Peyer's patch (tissue), 4 donors: Measurements from ENCODE around the gene NKD2. TPM values are rescaled to one million over a fixed set of nuclear protein-coding genes. Genes with fewer than 3 reads are reported as not detected.

Experiments used
- DNase-seq, 3 donors: peaks; one replicate each; pipeline ENCODE4 v3.0.0-alpha.2; 2017 to 2019
- H3K27ac ChIP-seq, 4 donors: fragments of 200-600 bp; sonication (generic); one replicate each; pipeline ENCODE4 v1.5.1; 2016 to 2019
- H3K27me3 ChIP-seq, 2 donors: fragments of 200-600 bp; sonication (generic); one replicate each; pipeline ENCODE4 v1.5.1; 2019
- H3K36me3 ChIP-seq, 3 donors: fragments of 200-600 bp; sonication (generic); one replicate each; pipeline ENCODE4 v1.5.1; 2016 to 2019
- H3K4me1 ChIP-seq, 4 donors: fragments of 200-600 bp; sonication (generic); one replicate each; pipeline ENCODE4 v1.5.1; 2016 to 2019
- H3K4me3 ChIP-seq, 4 donors: fragments of 200-600 bp; sonication (generic); 1 replicate in 3 of 4; 2 replicates in 1 of 4; pipeline ENCODE4 v1.5.1; 2016 to 2019; ENCODE audit warnings: mild to moderate bottlenecking in 1 of 4
- H3K9me3 ChIP-seq, 4 donors: fragments of 200-600 bp; sonication (generic); one replicate each; pipeline ENCODE4 v1.5.1; 2016 to 2019; ENCODE audit warnings: mild to moderate bottlenecking in 1 of 4
- CTCF ChIP-seq, 6 experiments: fragments of 450-650 bp in 4 of 6; fragments of 200-600 bp in 2 of 6; sonication (generic) in 1 of 6; IDR thresholded peaks; one replicate each; pipeline ENCODE4 v1.5.1; 2017 to 2019; ENCODE audit warnings: antibody characterized with exemption in 6 of 6, mild to moderate bottlenecking in 3 of 6, moderate library complexity in 1 of 6
- POLR2A ChIP-seq, 2 donors: fragments of 450-650 bp; IDR thresholded peaks; one replicate each; pipeline ENCODE4 v1.5.1; 2017; ENCODE audit warnings: antibody characterized with exemption in 2 of 2, mild to moderate bottlenecking in 2 of 2, moderate library complexity in 2 of 2
- total RNA-seq, 4 donors: library from RNA; depleted of rRNA; stranded (reverse); fragments of >200 nt; gene quantifications; one replicate each; pipeline ENCODE4 v1.1.0, GENCODE V29; 2016

The NKD2 gene
- total RNA-seq, 4 donors from 2014 or later: 1.9 to 9.9 (median 3.5) TPM

- DNase-seq: peak; percentile 9 to 46 (median 43)
- no peaks in the 10 kb centered on the region for H3K9me3 ChIP-seq
- peaks cover 0 to 53% (median 7%) of the 10 kb centered on the region in 4 donors for H3K4me1 ChIP-seq
- H3K36me3 ChIP-seq: no peaks in the 10 kb centered on the region
- TF ChIP-seq CTCF (IDR thresholded peaks at IDR 0.05): no peak
- no peak for TF ChIP-seq POLR2A (IDR thresholded peaks at IDR 0.05)
- no peak overlapping the region for H3K27ac ChIP-seq
- H3K27me3 ChIP-seq: peaks cover 0 to 12% of the 10 kb centered on the region in 2 donors
- peak overlapping the region in 1 of 4 donors; percentile 60 for H3K4me3 ChIP-seq
These were observed 736 bp upstream of the NKD2 start for GRCh38 chr5:1007681-1008450.

GRCh38 chr5:1009359-1010180 lies 968 bp downstream of the NKD2 start:
- no peaks in the 10 kb centered on the region for H3K9me3 ChIP-seq
- H3K4me3 ChIP-seq: peak overlapping the region; percentile 30 to 61 (median 56)
- H3K36me3 ChIP-seq: no peaks in the 10 kb centered on the region
- peaks cover 0 to 12% of the 10 kb centered on the region in 2 donors for H3K27me3 ChIP-seq
- peak in 1 of 3 donors; percentile 37 for DNase-seq
- peaks cover 0 to 39% (median 7%) of the 10 kb centered on the region in 4 donors for H3K4me1 ChIP-seq
- no peak overlapping the region for H3K27ac ChIP-seq
- TF ChIP-seq CTCF (IDR thresholded peaks at IDR 0.05): no peak
- TF ChIP-seq POLR2A (IDR thresholded peaks at IDR 0.05): no peak

GRCh38 chr5:1010181-1010510 lies 1.5 kb downstream of the NKD2 start:
- Histone ChIP-seq H3K36me3 (no peaks in the 10 kb centered on the region), H3K4me3 (peak overlapping the region in 1 of 4 donors; percentile 61), H3K27ac (no peak overlapping the region), H3K4me1 (peaks cover 0 to 34% (median 7%) of the 10 kb centered on the region in 4 donors), H3K9me3 (no peaks in the 10 kb centered on the region), H3K27me3 (peaks cover 0 to 12% of the 10 kb centered on the region in 2 donors)
- peak in 1 of 3 donors; percentile 40 for DNase-seq
- TF ChIP-seq CTCF (IDR thresholded peaks at IDR 0.05): peak in 2 of 6 experiments; percentile 4 to 6
- TF ChIP-seq POLR2A (IDR thresholded peaks at IDR 0.05): no peak

GRCh38 chr5:1010641-1011046 lies 2.0 kb downstream of the NKD2 start:
- Histone ChIP-seq H3K27ac (no peak overlapping the region), H3K4me3 (no peak overlapping the region), H3K4me1 (peaks cover 0 to 29% (median 7%) of the 10 kb centered on the region in 4 donors), H3K27me3 (peaks cover 0 to 12% of the 10 kb centered on the region in 2 donors), H3K36me3 (no peaks in the 10 kb centered on the region), H3K9me3 (no peaks in the 10 kb centered on the region)
- TF ChIP-seq CTCF (IDR thresholded peaks at IDR 0.05): no peak
- no peak for TF ChIP-seq POLR2A (IDR thresholded peaks at IDR 0.05)
- DNase-seq: peak in 1 of 3 donors; percentile 34

GRCh38 chr5:1011226-1011631 lies 2.6 kb downstream of the NKD2 start:
- Histone ChIP-seq H3K27me3 (peaks cover 0 to 12% of the 10 kb centered on the region in 2 donors), H3K36me3 (no peaks in the 10 kb centered on the region), H3K4me3 (no peak overlapping the region), H3K9me3 (no peaks in the 10 kb centered on the region), H3K27ac (no peak overlapping the region), H3K4me1 (peaks cover 0 to 23% (median 7%) of the 10 kb centered on the region in 4 donors)
- TF ChIP-seq CTCF (IDR thresholded peaks at IDR 0.05) (peak in 2 of 6 experiments; percentile 33), POLR2A (IDR thresholded peaks at IDR 0.05) (no peak)
- DNase-seq: peak in 1 of 3 donors; percentile 51
